GM12872 (cell line): ENCODE results near the gene TBC1D22A.

ENCODE experiments used
- TF ChIP-seq, protein P1 (sequence below): IDR thresholded peaks from 3 replicates; pipeline ENCODE4 v1.5.1; 2011; ENCODE audit warnings: low read depth, mild to moderate bottlenecking, low read length, moderate library complexity; ENCODE audit not compliant: insufficient read depth

Gene TBC1D22A

DNA sequence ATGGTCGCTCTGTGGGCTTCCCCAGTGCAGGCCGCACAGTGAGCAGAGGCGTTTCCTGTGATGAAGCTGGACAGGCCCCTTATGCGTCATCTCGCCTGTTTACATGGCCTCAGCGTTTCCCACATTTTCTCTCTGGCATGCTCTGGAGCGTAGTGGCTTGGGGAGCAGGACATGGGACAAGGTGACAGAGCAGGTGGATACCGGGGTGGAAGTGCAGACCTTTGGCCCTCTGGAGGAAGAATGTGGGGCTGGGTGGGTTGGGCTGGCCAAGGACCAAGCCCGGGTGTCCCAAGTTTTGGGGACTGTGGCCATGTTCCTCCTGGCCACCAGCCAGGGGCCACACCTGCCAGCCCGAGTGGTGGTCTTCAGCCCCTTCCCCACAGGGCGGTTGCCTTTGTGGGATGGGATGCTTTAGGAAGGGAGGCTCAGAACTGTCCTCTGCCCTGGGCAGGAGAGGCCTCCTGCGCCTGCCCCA lies 446.6 kb downstream of the TBC1D22A start:
- TF ChIP-seq, protein P1, sequence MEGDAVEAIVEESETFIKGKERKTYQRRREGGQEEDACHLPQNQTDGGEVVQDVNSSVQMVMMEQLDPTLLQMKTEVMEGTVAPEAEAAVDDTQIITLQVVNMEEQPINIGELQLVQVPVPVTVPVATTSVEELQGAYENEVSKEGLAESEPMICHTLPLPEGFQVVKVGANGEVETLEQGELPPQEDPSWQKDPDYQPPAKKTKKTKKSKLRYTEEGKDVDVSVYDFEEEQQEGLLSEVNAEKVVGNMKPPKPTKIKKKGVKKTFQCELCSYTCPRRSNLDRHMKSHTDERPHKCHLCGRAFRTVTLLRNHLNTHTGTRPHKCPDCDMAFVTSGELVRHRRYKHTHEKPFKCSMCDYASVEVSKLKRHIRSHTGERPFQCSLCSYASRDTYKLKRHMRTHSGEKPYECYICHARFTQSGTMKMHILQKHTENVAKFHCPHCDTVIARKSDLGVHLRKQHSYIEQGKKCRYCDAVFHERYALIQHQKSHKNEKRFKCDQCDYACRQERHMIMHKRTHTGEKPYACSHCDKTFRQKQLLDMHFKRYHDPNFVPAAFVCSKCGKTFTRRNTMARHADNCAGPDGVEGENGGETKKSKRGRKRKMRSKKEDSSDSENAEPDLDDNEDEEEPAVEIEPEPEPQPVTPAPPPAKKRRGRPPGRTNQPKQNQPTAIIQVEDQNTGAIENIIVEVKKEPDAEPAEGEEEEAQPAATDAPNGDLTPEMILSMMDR, result no peak

DNA sequence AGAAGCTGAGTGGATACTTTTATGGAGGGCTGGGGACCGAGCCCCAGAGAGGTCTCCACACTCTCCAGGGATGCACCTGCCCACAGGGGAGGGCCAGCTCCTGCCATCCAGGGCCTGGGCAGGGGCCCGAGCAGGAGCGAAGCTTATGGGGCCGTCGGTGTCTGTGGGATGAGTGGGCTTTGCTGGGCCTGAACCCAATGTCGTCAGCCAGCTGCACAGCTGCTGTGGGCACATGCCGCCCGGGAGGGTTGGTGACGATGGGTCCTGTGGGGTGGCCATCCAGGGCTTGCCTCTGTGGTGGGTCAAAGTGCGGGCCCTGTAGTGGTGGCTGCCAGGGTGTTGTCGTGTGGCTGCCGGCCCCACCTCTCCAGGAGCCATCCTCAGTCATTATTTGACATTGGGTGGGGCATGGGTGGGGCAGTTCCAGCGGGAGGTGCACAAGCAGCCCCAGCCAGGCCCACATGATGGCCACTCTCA lies 447.1 kb downstream of the TBC1D22A start:
- TF ChIP-seq, protein P1, result no peak

DNA sequence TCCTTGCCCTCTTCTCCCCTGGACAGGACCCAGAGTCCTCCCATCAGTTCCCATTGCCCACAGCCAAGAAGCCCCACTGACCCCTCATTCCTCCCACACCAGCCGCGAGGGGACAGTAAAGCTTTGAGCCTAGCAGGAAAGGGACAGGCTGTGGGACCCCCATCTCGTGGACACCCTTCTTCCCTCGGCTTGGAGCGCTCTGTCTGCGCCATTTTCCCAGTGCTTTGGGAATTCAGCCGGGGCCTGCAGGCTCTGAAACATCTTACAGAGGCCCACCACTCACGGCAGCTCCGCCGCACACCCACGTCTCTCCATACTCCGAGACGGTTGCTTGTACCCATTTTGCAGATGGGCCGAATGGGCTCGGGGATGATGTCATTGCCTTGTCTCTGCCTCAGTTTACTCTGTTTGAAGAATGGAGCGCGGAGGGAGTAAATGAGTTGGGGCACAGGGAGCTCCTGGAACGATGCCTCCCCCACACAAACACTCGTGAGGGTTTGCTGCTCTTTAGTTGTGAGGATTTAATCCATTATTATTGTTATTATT lies 447.7 kb downstream of the TBC1D22A start:
- TF ChIP-seq, protein P1, result no peak

DNA sequence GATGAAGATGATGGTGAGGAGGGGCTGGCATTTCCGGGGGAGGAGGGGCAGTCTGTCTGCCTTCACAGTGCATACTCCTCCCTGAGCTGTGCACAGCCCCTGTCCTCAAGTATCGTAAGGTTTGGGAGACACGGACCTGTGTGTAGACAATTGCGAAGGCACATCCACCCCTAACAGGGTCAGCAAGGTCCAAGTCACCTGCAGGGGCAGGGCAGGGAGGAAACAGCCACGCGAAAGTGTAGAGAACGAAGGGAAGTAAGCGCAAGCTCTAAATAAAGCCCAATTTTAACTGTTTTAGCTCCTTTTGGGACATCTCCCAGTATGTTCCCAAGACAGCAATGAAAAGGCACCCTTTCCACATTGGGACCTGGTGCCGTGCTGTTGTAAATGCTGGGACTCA lies 448.2 kb downstream of the TBC1D22A start:
- TF ChIP-seq, protein P1, result no peak

DNA sequence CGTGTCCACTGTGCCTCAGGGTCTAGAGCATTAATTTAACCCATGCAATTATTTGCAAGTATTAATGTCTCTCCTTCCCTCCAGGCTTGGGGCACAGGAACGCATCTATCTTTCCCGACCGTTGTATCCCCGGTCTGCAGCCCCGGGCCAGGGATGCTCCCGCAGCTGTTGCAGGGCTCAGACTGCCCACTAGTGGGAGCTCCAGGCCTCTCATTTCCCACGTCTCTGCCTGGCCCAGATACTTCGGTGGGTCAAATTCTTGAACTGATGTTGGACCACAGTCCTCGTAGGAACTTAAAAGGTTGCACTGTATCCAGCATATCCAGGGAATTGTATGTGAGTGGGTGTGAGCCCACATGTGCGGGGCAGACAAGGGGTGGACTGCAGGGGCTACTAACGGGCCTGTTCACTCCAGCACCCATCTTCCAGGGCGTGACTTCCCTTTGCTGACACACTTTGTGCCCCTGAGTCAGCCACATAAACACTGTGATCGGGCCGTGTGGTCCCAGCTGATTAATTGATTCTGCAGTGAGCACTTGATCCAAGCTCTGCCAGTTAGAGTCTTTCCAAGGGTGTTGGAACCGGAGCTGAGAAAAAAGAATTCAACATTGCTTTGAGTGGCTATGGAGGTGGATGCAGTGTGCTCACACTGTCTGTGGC lies 451.3 kb downstream of the TBC1D22A start:
- TF ChIP-seq, protein P1, result peak; percentile 91

DNA sequence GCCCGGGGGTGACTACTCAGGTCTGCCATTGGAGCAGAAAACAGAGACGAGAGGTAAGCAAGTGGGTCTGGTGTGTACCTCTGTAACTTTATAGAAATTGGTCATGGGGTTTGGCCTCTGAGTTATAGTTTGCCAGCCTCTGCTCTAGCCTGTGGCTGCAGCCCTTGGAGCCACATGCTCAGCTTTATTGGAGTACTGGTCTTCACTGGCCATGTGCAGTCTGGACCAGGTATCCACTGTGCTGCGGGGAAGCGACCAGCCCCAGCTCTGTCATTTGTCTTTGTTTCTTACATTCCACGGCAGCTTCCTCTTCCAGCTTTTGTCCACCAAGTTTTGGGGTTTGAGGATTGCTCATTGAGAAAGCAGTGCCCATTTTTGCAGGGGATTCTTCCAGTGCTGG lies 453.4 kb downstream of the TBC1D22A start:
- TF ChIP-seq, protein P1, result no peak

DNA sequence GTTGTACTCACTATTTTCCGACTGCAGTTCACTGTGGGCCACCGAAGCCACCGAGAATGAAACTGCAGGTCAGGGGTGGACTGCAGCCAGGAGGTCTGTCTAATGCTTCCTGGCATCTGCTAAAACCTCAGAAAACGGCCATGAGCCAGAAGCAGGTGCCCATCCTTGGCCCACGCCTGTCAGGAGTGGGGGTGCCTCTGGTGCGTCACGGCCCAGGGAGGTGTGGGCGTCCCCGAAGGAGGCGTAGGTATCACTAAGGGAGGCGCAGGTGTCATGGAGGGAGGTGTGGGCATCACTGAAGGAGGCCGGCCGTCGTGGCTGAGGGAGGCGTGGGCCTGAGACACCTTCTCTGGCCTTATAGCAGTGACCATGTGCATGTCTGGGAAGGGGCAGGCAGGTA lies 456.2 kb downstream of the TBC1D22A start:
- TF ChIP-seq, protein P1, result no peak
